GM21786 (cell line): ENCODE results near the gene TMCC2.
"Not testable (repeated sequence)": the region's sequence is repeated elsewhere in the genome, so short reads cannot be mapped to it uniquely, and the experiment has no call there.

Experiments used
- ATAC-seq: cut with Tn5 transposase; IDR thresholded peaks from one replicate; pipeline ENCODE4 v1.9.1; 2021; ENCODE audit not compliant: unreplicated experiment

Gene TMCC2

GRCh38 chr1:205211839-205212536 lies 15.8 kb upstream of the TMCC2 start:
- peak; percentile 34 for ATAC-seq

GRCh38 chr1:205214756-205215155 lies 13.0 kb upstream of the TMCC2 start:
- ATAC-seq, result no peak

- no peak for ATAC-seq
Observed at GRCh38 chr1:205216588-205216987, 11.2 kb upstream of the TMCC2 start.

- no peak for ATAC-seq
Observed at GRCh38 chr1:205217418-205217817, 10.3 kb upstream of the TMCC2 start.

- ATAC-seq, result no peak
Observed at GRCh38 chr1:205220421-205220820, 7.3 kb upstream of the TMCC2 start.

- no peak for ATAC-seq
Observed at GRCh38 chr1:205224736-205225135, 3.0 kb upstream of the TMCC2 start.

GRCh38 chr1:205225901-205226765 lies 1.6 kb upstream of the TMCC2 start:
- no peak for ATAC-seq

GRCh38 chr1:205226868-205227583 lies 720 bp upstream of the TMCC2 start:
- no peak for ATAC-seq

- ATAC-seq, result no peak
Observed at GRCh38 chr1:205228093-205228521, 361 bp downstream of the TMCC2 start.

GRCh38 chr1:205229399-205229871 lies 1.7 kb downstream of the TMCC2 start:
- no peak for ATAC-seq

- ATAC-seq, result no peak
Observed at GRCh38 chr1:205229916-205230700, 2.4 kb downstream of the TMCC2 start.

- ATAC-seq, result no peak
Observed at GRCh38 chr1:205230982-205231381, 3.2 kb downstream of the TMCC2 start.

- ATAC-seq, result no peak
Observed at GRCh38 chr1:205232127-205232820, 4.5 kb downstream of the TMCC2 start.

GRCh38 chr1:205232945-205233397 lies 5.2 kb downstream of the TMCC2 start:
- ATAC-seq, result no peak

GRCh38 chr1:205233986-205234385 lies 6.2 kb downstream of the TMCC2 start:
- ATAC-seq, result not testable (repeated sequence)

- no peak for ATAC-seq
Observed at GRCh38 chr1:205235951-205236350, 8.2 kb downstream of the TMCC2 start.

GRCh38 chr1:205236526-205236925 lies 8.8 kb downstream of the TMCC2 start:
- no peak for ATAC-seq

- ATAC-seq, result no peak
Observed at GRCh38 chr1:205236951-205237475, 9.3 kb downstream of the TMCC2 start.
